Measurements from ENCODE around the gene MMP21. TPM values are rescaled to one million over a fixed set of nuclear protein-coding genes. Genes with fewer than 3 reads are reported as not detected.

Gene MMP21
- total RNA-seq, 1 experiment from 2014 or later: not detected

DNA sequence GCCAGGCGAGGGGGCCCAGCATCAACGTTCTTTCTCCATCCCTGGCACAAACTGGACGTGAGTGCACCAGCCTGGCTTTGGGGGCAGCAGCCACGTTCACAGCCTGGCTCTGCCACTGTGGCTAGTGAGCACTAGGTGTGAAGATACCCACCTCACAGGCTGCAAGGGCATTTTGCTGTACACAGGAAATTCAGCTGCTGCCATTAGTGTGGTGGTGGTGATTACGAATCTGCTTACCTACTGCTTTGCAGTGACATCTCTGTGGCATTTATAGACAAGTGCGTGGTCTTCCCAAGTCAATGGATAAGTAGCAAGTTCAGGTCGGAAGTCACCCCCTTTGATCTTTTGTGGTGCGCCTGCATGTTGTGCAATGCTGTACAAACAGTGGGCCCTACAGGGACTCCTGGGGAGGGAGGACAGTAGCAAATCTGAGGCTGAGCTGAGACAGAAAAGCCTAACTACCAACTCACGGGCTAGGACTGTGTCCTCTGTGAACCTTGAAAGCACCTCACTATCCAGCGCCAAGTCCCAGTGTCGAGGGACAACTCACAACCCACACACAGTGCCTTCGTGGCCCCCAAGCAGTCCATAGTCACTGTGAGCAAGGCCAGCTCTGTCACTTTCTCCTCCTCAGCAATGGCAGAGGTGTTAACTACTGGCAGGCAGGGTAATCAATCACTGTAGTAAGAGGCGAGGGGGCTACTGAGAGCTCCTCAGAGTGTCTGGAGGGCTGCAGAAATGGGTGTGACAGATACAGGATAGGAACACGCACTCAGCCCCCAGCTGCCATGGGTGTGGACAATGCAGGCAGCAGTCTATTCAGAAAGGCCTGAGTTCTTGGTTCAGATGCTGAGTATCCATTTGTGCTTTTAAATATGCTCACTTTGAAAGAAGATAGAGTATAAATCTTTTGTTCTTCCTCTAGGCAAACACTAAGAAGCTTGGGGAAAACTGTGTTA, 17.0 kb upstream of the MMP21 start:
- no peak for DNase-seq (ENCODE audit: low read depth)

DNA sequence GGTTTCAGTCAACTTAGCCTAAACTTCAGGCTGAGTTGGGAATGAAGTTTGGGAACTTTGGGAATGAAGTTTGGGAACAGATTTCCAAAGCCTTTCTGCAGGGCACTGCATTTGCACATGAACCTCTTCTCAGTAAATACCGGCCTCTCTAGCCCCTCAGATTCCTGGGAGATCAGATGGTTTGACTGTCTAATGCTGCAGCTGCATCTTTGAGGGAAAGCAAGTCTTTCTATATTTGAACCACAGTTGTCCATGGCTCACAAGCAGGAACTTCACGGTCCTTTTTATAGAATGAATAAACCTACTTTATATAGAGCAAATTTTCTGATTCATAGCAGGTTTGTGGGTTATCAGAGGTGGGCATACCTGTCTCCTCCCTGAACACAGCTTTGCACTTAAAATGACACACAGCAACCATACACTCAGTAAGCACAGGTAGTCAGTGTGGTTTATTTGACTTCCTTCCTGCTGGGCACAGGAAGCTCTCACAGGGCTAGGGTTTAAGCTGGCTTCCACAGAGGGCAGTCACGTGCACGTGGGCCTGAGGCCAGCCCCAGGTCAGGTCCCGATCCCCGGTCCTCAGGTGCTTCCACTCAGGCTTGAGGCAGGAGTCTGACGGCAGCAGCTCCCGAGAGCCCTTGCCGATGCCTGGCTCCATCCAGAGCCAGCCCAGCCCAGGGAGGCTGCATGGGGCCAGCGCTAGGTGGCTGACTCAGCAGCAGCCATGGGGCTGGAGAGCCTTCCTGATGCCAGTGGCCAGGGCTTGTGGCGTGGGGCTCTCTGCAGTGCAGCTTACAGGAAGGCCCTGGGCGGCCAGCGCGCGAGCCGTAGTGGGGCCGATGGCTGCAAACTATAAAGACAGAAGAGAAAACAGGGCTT, 12.8 kb upstream of the MMP21 start:
- no peak for DNase-seq (ENCODE audit: low read depth)

DNA sequence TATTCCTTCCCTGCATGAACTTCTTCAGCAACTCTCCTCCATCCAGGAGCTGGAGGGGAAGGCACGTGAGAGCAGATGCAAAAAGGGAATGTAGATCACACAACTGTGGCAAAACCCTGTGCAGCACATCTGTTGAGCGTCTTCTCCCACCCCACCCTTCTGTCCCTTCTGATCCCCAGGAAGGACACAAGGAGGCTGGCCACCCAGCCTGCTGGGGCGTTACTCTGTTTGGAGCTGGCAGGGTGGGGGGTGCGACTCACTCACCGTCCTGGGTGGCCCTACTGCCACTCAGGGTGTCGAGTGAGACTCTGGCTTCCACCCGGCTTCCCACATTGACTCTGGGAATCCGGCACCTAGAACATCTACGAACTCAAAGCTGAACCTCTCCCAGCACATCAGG, 10.2 kb upstream of the MMP21 start:
- DNase-seq (ENCODE audit: low read depth): no peak

DNA sequence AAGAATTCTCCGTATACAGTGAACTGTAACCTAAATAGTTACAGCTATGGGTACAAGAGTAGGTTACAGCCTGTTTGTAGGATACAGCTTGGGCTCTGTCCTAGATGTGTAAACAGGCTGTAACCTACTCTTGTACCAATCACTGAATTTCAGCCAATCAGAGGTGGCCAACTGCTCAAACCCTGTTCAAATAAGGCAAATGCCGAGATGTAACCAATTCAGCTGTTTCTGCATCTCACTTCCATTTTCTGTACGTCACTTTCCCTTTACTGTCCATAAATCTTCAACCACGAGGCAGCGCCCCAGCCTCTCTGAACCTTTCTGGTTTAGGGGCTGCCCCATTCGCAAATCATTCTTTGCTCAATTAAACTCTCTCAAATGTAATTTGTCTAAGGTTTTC, 8.3 kb upstream of the MMP21 start:
- DNase-seq (ENCODE audit: low read depth): no peak

DNA sequence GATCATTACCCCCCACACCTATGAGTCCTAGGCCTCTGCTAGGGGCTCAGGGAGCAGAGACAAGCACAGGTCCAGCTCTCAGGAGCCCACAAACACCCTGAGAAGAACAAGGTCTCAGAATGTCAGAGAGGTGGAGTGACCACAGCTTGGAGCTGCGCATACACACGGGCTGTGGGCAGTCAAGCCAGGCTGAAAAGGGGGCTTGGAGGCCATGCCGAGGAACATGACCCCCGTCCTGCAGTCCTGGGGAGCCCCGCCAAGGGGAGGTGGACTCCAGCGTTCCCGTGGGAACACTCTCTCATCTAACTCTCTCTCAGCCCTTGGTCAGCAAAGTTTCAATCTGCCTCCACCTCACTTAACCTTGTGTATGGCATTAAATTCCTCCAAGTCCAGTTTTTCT, 7.8 kb upstream of the MMP21 start:
- no peak for DNase-seq (ENCODE audit: low read depth)

DNA sequence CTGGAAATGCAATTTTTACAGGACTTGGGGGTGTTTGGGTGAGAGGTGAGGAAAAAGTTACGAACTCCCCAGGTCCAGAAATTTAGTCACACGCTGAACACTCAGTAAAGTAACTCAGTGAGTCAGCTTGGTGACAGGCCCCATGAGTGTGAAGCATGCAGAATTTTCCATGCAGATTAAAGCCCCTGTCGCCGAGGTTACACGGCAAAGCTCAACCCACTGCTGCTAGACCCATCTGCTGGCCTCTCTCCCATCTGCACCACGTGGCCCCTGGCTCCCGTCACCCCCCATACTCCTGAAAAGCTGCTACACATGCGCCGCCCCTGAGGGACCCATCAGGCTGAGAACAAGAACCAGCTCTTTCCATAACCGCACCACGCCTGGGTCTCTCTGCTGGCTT, 7.0 kb upstream of the MMP21 start:
- no peak for DNase-seq (ENCODE audit: low read depth)

DNA sequence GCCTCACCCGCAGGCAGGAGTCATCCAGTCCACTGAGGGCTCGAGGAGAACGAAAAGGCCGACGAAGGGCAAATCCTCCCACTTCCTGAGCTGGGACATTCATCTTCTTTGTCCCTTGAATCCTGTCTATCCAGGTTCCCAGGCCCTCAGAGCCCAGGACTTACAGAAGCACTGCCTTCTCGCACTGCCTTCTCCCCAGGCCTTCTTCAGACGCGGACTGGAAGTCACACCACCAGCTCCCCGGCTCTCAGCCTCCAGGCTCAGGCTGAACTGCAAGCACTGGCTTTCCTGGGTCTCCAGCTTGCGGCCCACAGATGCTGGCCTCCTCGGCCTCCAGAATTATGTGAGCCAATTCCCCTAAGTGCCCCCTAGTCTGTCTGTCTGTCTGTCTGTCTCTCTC, 6.4 kb upstream of the MMP21 start:
- DNase-seq (ENCODE audit: low read depth): no peak

DNA sequence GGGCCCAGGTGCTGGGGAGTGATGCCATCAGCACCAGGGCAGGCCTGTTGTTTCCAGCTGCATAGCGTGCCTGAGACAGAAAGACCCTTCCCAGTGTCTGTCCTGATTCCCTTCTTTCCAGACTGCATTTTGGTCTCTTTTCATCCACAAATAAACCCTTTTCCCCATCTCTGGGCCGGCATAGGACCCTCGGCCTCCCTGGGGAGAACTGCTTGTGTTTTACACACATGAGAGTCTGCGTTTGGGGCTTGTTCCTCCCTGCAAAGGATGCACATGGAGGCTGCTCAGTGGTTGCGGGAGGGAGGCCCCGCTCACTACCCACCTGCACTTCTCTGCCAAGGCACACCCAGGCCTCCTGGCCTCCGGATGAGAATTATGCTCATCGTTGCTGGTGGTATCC, 5.8 kb upstream of the MMP21 start:
- no peak for DNase-seq (ENCODE audit: low read depth)

DNA sequence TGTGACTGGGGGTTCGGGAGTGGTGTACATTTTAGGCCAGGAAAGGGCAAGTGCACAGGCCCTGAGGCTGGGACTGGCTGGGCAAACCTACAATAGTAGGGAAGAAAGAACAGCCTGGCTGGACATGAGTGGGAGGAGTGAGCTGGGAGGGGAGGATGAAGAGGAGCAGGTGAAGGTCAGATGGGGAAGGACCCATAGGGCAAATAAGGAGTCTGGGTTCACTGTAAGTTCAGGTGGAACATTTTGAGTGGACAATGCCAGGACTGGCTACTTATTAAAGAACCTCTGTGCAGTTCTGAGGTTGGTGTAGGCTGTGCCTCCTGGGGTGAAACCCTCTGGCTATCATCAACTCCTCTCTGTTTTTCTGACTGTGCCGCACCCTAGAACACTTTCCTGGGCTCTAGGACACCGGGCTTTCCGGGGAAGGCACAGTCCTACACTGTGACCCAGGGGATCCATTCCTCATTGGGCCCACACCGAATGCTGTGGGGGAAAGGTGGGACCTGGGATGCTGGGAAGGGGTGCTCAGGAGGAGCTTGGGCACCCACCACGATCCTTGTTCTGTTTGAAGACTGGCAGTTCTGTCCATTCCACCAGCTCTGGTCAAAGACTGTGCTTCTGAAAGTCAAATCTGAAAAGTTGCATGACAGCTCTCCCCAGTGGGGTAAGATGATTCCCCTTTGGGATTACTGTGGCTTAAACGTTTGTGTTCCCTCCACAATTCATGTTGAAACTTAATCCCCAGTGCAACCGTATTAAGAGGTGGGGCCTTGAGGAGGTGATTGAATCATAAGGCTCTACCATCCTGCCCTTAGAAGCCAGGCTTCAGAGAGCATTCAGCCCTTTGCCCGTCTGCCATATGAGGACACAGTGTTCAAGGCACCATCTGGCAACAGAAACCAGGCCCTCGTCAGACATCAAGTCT, 4.0 kb upstream of the MMP21 start:
- no peak for DNase-seq (ENCODE audit: low read depth)

DNA sequence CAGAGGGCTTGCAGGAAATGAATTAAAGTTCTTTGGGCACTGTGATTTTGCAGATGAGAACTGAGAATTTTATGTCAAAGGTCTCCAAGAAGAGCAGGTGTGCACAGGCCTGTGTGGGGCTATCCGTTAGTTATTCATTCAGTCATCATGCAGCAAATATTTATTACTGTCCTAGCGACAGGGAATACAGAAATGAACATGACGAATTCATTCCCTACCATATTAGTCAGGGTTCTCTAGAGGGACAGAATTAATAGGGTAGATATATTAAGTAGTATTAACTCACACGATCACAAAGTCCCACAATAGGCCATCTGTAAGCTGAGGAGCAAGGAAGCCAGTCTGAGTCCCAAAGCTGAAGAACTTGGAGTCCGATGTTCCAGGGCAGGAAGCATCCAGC, 2.9 kb upstream of the MMP21 start:
- peak; percentile 17 for DNase-seq (ENCODE audit: low read depth)

DNA sequence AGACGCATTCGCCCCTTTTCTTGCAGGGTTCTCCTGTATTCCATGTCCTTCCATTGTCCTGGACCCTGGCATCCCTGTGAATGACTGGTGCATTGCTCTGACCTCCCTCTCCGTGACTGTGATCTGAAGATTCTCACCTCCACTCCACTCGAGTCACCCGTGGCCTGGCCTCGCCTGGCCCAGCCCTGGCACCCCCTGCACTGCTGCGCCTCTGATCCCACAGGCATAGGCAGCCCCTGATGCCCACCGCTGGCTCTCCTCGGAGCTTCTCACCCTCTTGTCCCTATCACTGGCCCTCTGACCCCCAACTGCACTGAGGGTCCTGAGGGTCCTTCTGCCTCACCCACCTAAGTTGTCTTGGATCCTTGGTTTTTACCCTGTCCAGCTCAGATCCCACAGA, 2.2 kb upstream of the MMP21 start:
- no peak for DNase-seq (ENCODE audit: low read depth)

DNA sequence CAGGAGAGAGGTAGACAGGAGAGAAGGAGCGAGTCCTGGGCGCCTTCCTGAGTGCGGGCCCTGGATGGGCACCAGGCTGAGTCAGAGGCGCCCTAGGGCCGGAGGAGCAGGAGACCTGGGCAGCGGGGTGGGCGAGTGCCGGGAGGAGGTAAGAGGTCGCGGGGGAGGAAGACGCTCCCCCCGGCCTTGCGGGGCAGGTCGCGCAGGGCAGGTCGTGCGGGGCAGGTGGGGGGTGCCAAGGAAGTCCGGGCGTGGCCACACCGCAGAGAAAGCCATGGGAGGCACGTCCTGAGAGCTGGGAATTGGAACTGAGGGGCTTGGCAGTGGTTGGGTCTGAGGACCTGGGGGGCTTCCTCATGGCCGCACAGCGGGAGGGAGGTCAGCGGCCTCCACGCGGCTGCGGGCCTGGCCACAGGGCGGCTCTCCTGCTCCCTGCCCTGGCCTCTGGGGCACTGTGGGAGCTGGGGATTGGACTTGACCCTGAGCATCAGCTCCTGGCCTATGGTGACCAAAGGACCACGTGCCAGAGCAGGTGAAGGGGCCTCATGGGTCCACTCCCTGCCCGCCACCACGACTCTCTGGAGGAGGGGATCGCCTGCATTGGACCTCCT, 935 bp downstream of the MMP21 start:
- DNase-seq (ENCODE audit: low read depth): no peak

DNA sequence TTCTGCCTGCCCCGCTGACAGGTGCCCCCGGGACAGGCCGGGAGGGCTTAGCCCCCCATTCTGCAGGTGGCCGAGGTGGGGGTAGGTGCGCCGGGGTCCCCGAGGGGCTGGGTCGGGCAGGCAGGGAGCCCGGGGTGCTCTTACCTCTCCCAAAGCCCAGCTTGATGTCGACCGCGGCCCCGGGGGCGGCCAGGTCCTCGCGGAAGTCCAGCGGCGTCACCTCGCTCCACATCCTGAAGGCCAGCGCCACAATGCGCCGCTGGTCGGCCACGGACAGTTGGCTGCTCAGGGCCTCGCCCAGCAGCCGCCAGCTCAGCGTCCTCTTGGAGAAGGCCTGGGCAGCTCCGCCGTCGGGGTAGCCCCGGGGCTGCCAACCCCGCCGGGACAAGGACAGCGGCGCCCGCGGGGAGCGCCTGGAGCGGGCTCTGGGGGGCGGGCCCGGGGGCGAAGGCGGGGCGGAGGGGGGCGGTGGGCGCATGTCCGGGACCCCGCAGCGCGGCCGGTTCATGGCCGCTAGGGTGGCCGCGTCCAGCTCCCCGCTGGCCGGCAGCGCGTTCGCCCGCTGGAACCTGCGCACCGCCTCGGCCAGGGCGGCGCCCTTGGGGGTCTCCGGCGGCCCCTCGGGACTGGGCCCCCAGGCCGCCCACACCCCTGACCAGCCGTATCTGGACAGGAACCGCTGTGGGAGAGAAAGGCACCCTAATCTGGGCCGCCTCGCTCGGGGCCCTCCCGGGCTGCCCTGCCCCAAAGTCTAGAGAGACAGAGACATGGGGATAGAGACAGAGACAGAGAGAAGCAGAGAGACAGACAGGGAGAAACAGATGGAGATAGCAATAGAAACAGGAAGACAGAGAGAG, 1.7 kb downstream of the MMP21 start:
- DNase-seq (ENCODE audit: low read depth): no peak

DNA sequence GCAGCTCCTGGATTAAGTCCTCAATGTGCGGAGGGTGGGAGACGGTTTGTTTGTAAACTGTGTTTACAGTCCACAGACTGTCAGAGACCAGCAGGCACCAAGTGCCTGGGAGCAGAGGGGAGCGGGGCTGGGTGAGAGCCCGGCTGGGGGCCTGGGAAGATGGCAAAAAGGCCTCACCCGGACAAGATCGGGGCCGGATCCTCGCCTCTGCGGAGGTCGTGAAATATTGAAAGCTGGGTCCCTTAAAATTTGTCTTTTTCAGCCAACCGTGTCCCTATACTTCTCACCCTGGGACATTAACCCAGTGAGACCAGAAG, 2.8 kb downstream of the MMP21 start:
- DNase-seq (ENCODE audit: low read depth): no peak

DNA sequence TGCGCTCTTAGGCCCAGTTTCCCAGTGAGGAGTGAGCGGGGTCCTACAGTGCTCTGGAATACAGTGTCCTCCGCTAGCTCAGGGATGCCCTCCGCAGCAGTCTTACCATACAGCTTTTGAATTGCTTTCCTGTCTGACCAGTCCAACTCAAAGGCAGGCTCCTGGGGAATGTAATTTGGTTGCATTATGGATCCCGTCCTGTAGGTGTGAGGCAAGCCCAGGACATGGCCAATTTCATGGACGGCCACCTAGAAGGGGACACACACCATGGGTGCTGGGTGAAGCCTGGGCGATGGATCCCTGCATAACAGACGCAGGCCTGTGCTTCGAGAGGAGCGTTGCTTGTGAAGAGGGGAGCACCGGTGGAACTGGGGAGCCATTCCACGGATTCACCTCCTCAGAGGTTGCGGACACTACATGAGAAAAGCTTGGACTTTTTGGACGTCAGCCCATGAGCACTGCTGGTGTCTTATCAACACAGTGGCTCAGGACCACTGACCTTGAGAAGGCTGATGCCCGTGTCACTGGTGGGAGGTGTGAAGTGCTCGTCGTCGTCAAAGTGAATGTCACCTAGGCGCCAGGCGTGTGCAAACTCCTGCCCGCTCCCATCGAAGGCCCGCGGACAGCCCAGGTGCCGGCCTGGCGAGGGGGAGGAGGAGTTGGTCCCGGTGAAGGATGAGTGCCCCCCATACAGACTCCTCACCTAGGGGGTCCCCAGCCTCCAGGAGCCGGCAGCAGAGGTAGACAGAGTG, 3.3 kb downstream of the MMP21 start:
- DNase-seq (ENCODE audit: low read depth): no peak

DNA sequence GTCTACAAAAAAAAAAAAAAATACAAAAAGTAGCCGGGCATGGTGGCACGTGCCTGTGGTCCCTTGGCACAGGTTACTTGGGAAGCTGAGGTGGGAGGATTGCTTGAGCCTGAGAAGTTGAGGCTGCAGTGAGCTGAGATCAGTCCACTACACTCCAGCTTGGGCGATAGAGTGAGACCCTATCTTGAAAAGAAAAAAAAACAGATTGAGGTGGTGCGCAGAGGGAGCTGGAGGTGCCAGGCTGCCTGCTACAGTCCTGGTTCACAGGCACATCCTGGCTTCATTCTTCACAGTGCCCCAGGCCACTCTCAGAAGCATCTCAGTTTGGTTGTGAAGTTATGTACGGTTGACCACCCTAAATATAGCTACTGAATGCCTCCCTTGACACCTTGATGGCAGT, 4.8 kb downstream of the MMP21 start:
- no peak for DNase-seq (ENCODE audit: low read depth)

DNA sequence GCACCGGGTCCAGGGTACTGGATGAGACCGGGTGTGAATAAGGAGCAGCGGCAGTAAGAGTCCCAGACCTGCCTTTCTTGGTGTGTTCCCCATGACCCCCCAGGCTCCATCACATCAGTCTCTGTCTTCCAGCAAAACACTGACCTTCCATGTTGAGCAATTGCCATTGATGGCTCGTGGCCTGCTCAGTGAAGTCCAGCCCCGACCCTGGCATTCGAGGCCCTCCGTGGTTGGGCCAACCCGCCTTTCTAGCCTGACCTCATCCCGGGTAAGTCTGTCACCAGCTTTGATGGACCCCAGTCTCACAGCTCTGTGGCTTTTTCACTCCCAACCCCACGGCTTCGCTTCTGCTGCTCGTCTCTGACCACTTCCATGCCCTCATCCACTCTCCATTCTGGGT, 6.4 kb downstream of the MMP21 start:
- DNase-seq (ENCODE audit: low read depth): no peak

DNA sequence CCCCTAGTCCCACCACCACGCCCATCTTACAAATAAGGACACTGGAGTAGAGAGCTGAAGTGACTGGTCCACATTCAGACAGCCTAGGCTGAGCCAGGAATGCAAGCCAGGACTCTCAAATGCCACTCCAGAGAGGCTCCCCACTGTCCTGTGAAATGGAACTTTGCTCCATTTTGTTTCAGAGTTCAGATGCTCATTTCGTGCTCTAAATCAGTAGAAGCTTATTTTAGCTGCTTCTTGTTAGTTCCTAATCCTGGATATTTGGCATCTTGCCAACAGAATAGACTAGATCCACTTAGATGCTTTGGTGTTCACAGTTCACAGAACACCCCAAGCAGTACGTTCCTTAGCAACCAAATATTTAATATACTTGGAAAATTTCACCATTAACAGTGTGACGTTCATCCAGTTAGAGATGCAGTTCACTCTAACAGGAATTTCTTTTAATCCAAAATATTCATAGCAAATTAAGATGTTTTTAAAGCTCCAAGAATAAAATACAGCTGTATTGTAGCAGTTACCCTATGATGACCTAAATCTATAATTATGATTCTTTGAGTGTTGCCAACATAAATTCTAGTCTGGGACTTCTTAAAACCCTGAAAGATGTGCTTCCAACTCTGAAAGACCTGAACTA, 7.3 kb downstream of the MMP21 start:
- peak; percentile 16 for DNase-seq (ENCODE audit: low read depth)

DNA sequence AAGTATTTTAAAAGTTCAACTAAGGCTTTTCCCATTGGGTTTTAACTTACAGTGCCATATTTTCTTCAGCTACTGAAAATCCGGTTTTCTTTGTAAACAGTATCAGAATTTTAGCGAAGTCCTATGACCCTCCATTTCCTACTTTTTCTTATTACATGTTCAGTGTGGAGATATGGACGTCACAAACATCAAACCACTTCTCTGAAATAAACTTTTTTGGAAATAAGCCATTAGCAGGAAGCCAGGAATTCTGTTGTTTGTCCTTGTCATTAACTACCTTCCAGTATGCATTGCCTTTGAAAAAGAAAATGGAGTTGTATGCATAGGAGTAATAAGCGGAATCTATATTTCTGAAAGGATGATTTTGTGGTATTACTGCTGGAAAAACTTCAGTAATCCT, 9.1 kb downstream of the MMP21 start:
- DNase-seq (ENCODE audit: low read depth): no peak
